IMR-90 (cell line): Measurements from ENCODE around the gene SLC16A4. TPM values are rescaled to one million over a fixed set of nuclear protein-coding genes. Genes with fewer than 3 reads are reported as not detected.
"Not testable (repeated sequence)": the region's sequence is repeated elsewhere in the genome, so short reads cannot be mapped to it uniquely, and the experiment has no call there.

Source experiments
- ATAC-seq: fragments of 200-7000 bp; cut with Tn5 transposase; 2 replicates; pipeline ENCODE4 v1.9.1; 2020; ENCODE audit warnings: low read depth, mild to moderate bottlenecking, moderate library complexity
- BruUV-seq: library from RNA; stranded (reverse); fragments of 400-500 nt; replicated peaks from 2 replicates; lab custom pipeline; 2021; lab: Mats Ljungman, UMichigan
- CTCF ChIA-PET: fragments of 300-600 bp; formaldehyde crosslinking; extraction: SDS; loops from one replicate; lab custom pipeline; 2021; ENCODE audit warnings: antibody characterized with exemption; lab: Yijun Ruan, JAX
- POLR2A ChIA-PET: fragments of 300-600 bp; sonication (Branson Sonifier 250); formaldehyde crosslinking; loops from one replicate; lab custom pipeline; 2022; ENCODE audit warnings: antibody characterized with exemption; ENCODE audit not compliant: unreplicated experiment; lab: Charles Lee
- DNase-seq: peaks from one replicate; pipeline ENCODE4 v3.0.0; 2013
- H2AFZ ChIP-seq: replicated peaks from 2 replicates; pipeline ENCODE3; 2013; ENCODE audit warnings: low read length, mild to moderate bottlenecking; ENCODE audit not compliant: poor library complexity
- H2AK5ac ChIP-seq: 2 replicates; pipeline ENCODE4 v1.6.1; 2013; ENCODE audit warnings: low read depth, low read length, inconsistent platforms
- H2AK9ac ChIP-seq: replicated peaks from 2 replicates; pipeline ENCODE3; 2013; ENCODE audit warnings: mild to moderate bottlenecking, low read depth, low read length, moderate library complexity; ENCODE audit not compliant: poor library complexity
- H2BK120ac ChIP-seq: 2 replicates; pipeline ENCODE4 v1.6.1; 2013; ENCODE audit warnings: low read depth, low read length, inconsistent platforms
- H2BK15ac ChIP-seq: 3 replicates; pipeline ENCODE4 v1.6.1; 2013; ENCODE audit warnings: low read depth, low read length, inconsistent platforms
- H2BK20ac ChIP-seq: 2 replicates; pipeline ENCODE4 v1.6.1; 2013; ENCODE audit warnings: low read depth, mild to moderate bottlenecking, inconsistent platforms, low read length, moderate library complexity
- H2BK5ac ChIP-seq: 2 replicates; pipeline ENCODE4 v1.6.1; 2013; ENCODE audit warnings: mild to moderate bottlenecking, low read depth, low read length, inconsistent platforms; ENCODE audit not compliant: poor library complexity, severe bottlenecking
- H3K14ac ChIP-seq: replicated peaks from 2 replicates; pipeline ENCODE4 v1.6.1; 2013; ENCODE audit warnings: low read depth, low read length, inconsistent platforms
- H3K18ac ChIP-seq: 2 replicates; pipeline ENCODE4 v1.6.1; 2013; ENCODE audit warnings: low read depth, low read length, control low read depth
- H3K23ac ChIP-seq: 2 replicates; pipeline ENCODE4 v1.6.1; 2013; ENCODE audit warnings: low read depth, low read length, inconsistent platforms
- H3K27ac ChIP-seq: 2 replicates; pipeline ENCODE4 v1.5.1; 2013; ENCODE audit warnings: mild to moderate bottlenecking, control low read depth, low read length; ENCODE audit not compliant: insufficient read depth
- H3K27me3 ChIP-seq: 2 replicates; pipeline ENCODE4 v1.6.1; 2013; ENCODE audit warnings: low read length; ENCODE audit not compliant: control insufficient read depth, insufficient read depth
- H3K36me3 ChIP-seq: 2 replicates; pipeline ENCODE4 v1.6.1; 2013; ENCODE audit warnings: low read length, mixed read lengths; ENCODE audit not compliant: control insufficient read depth, insufficient read depth
- H3K4ac ChIP-seq: 2 replicates; pipeline ENCODE4 v1.6.1; 2013; ENCODE audit warnings: low read depth, low read length, inconsistent platforms
- H3K4me1 ChIP-seq: 2 replicates; pipeline ENCODE4 v1.6.1; 2013; ENCODE audit warnings: low read length, mixed read lengths; ENCODE audit not compliant: control insufficient read depth, insufficient read depth
- H3K4me2 ChIP-seq: 2 replicates; pipeline ENCODE4 v1.6.1; 2013; ENCODE audit warnings: low read depth, mild to moderate bottlenecking, control low read depth, low read length, moderate library complexity
- H3K4me3 ChIP-seq: 2 replicates; pipeline ENCODE4 v1.5.1; 2013; ENCODE audit warnings: low read depth, mild to moderate bottlenecking, control low read depth, low read length, moderate library complexity; ENCODE audit not compliant: insufficient read depth
- H3K56ac ChIP-seq: 2 replicates; pipeline ENCODE4 v1.6.1; 2013; ENCODE audit warnings: low read length, inconsistent platforms; ENCODE audit not compliant: insufficient read depth; ENCODE audit errors: extremely low read depth
- H3K79me1 ChIP-seq, 2 experiments: 2 replicates each; pipeline ENCODE4 v1.6.1; 2013; ENCODE audit warnings: low read length in 2 of 2, inconsistent platforms in 1 of 2, low read depth in 1 of 2
- H3K9ac ChIP-seq: 2 replicates; pipeline ENCODE4 v1.6.1; 2013; ENCODE audit warnings: low read depth, low read length, control low read depth
- H3K9me1 ChIP-seq: 2 replicates; pipeline ENCODE4 v1.6.1; 2013; ENCODE audit warnings: low read length, inconsistent platforms; ENCODE audit not compliant: insufficient read depth
- H3K9me3 ChIP-seq: 2 replicates; pipeline ENCODE4 v1.6.1; 2013; ENCODE audit warnings: low read length; ENCODE audit not compliant: control insufficient read depth, insufficient read depth
- H4K20me1 ChIP-seq: 2 replicates; pipeline ENCODE4 v1.6.1; 2013; ENCODE audit warnings: low read length, inconsistent platforms; ENCODE audit not compliant: insufficient read depth
- H4K5ac ChIP-seq: 2 replicates; pipeline ENCODE4 v1.6.1; 2013; ENCODE audit warnings: mild to moderate bottlenecking, low read depth, low read length, control low read depth
- H4K8ac ChIP-seq, 2 experiments: 2 replicates each; pipeline ENCODE4 v1.6.1; 2013; ENCODE audit warnings: low read depth in 2 of 2, low read length in 2 of 2, control low read depth in 1 of 2, inconsistent platforms in 1 of 2
- H4K91ac ChIP-seq: 2 replicates; pipeline ENCODE4 v1.6.1; 2013; ENCODE audit warnings: low read depth, low read length, inconsistent platforms; ENCODE audit not compliant: insufficient read depth
- ELK1 ChIP-seq: fragments of 150-350 bp; IDR thresholded peaks from 2 replicates; pipeline ENCODE4 v1.6.1; 2016; ENCODE audit warnings: low read depth, mild to moderate bottlenecking, low read length, moderate library complexity, borderline replicate concordance
- RAD21 ChIP-seq: IDR thresholded peaks from 2 replicates; pipeline ENCODE4 v1.6.1; 2012; ENCODE audit warnings: low read length, improper control_type of control experiment
- SMC3 ChIP-seq: fragments of 150-350 bp; IDR thresholded peaks from 2 replicates; pipeline ENCODE4 v1.6.1; 2016; ENCODE audit warnings: low read depth, mild to moderate bottlenecking, antibody characterized with exemption, low read length, moderate library complexity
- WGBS, 2 experiments: methylation state at CpG; one replicate each; pipeline versions ENCODE4 v1.1.5 to v1.1.7; 2013; ENCODE audit warnings: missing lambda C conversion rate in 2 of 2; ENCODE audit not compliant: insufficient read length in 1 of 2; ENCODE audit errors: extremely low coverage in 2 of 2; 5-methylcytosine and 5-hydroxymethylcytosine counted together
- dilution Hi-C: fragments of 300-500 bp; cut with HindIII; formaldehyde crosslinking; loops from one replicate; pipeline ENCODE4 v1.14.3; 2018; ENCODE audit warnings: low sequenced_read_pairs; ENCODE audit not compliant: unreplicated experiment
- in situ Hi-C: fragments of 300-500 bp; cut with MboI; formaldehyde crosslinking; loops from 3 replicates; pipeline ENCODE4 v1.14.3; 2019; ENCODE audit warnings: low sequenced_read_pairs, inconsistent platforms, mixed read lengths
- intact Hi-C: fragments of 100-400 bp; cut with micrococcal nuclease; formaldehyde crosslinking; loops from 2 replicates; pipeline ENCODE4 v1.10.0; 2022
- polyA plus RNA-seq, 3 experiments: library from polyadenylated mRNA; depleted of rRNA; stranded (reverse); fragments of >200 nt; gene quantifications; 2 replicates each; pipeline ENCODE4 v1.2.3, GENCODE V29; 2012; ENCODE audit warnings: low replicate concordance in 1 of 3
- total RNA-seq: library from RNA; depleted of rRNA; stranded (reverse); fragments of >200 nt; gene quantifications from 2 replicates; pipeline ENCODE4 v1.2.3, GENCODE V29; 2012

SLC16A4 gene
- total and polyA plus RNA-seq, 2 of the 4 experiments (the other 2 are of a cell fraction), result 27.7 to 65.2 TPM

GRCh38 chr1:110407260-110408210 is 16.7 kb upstream of the SLC16A4 start, which contains the start of gene LAMTOR5 (continued):
- no peak for TF ChIP-seq ELK1
- TF ChIP-seq RAD21, result peak; percentile 45
- TF ChIP-seq SMC3, result peak; percentile 40

GRCh38 chr1:110406407-110406806 is 15.6 kb upstream of the SLC16A4 start:
- not testable (repeated sequence) for H4K5ac ChIP-seq

More at GRCh38 chr1:110406407-110406806, 15.6 kb upstream of the SLC16A4 start:
- H2BK15ac ChIP-seq, H2AK5ac ChIP-seq, H3K18ac ChIP-seq, ATAC-seq, H2BK5ac ChIP-seq, H4K91ac ChIP-seq, POLR2A ChIA-PET, intact Hi-C loops, H3K4me1 ChIP-seq, H3K56ac ChIP-seq, H2BK20ac ChIP-seq, CTCF ChIA-PET, in situ Hi-C loops, H3K4ac ChIP-seq, H4K20me1 ChIP-seq, H2AK9ac ChIP-seq, H2BK120ac ChIP-seq, H2AFZ ChIP-seq, DNase-seq, H3K23ac ChIP-seq, H3K14ac ChIP-seq, dilution Hi-C loops, H3K9ac ChIP-seq, BruUV-seq, H3K9me3 ChIP-seq, H3K9me1 ChIP-seq, H3K27me3 ChIP-seq, H3K27ac ChIP-seq: not testable (repeated sequence)
- H3K4me3 ChIP-seq, result peak overlapping the region; percentile 61
- peak overlapping the region; percentile 89 for H3K4me2 ChIP-seq
- WGBS, 2 experiments, result no CpG with 5 or more reads among the region's 15 CpGs
- peaks cover 21% of the 10 kb centered on the region for H3K36me3 ChIP-seq
- H4K8ac ChIP-seq, result peak overlapping the region in 1 of 2 experiments; percentile 93; a peak in 2 of 4 replicates
- H3K79me1 ChIP-seq, result peaks cover 11 to 34% of the 10 kb centered on the region in 2 experiments
